NCI-H1436 treated with DMSO at 0.1 percent for 48 hours (cell line): ENCODE data around the gene STARD9.
A peak's percentile ranks its signal among the peaks of the same experiment; 100 is the strongest.
"Not testable (repeated sequence)": the region's sequence is repeated elsewhere in the genome, so short reads cannot be mapped to it uniquely, and the experiment has no call there.

Source experiments
- DNase-seq: peaks from one replicate; lab custom pipeline; 2025; lab: John Stamatoyannopoulos, UW

STARD9 gene

DNA sequence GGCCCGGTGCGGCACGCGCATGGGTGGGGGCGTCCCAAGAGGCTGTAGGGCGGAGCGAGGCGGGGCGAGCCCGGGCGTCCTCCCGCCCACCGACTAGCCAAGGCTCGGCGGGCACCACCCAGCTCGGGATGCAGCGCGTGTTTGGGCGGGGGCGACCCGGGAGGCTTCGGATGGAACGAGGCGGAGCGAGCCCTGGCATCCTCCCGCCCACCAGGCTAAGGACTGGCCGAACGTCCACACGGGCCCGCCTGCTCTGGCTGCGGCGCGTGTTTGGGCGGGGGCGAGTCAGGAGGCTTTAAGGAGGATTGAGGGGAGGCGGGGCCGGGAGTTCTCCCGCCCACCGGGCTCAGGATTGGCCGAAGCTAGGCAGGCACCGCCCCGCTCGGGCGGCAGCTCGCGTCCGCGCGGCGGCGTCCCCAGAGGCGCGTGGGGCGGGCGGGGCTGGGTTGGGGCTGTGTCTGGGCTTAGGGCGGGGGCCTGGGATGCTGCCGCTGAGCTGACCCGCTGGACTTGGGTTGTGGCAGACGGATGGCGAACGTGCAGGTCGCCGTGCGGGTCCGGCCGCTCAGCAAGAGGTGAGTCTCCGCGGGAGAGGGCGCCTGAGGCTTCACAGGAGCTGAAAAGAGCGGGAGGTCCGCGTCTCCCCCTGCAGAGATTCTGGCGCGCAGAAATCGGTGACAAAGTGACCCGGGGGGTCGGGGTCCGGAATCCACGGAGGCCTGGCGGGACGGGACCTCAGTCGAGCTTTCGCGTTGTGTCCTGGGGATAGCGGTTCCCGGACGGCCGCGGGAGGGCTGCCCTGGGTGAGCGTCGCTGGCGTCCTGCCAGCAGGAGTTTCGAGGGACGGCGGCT, at the start of gene STARD9:
Gene STARD9 (plus strand): TSS at position 419 of the 852 bp plus-strand sequence. CDS start 110 bp downstream, at position 529.
- DNase-seq, result peak; percentile 91

GRCh38 chr15:42528970-42529369, 46.4 kb upstream of the STARD9 start:
- DNase-seq, result no peak

- DNase-seq, result no peak
These were observed 42.2 kb upstream of the STARD9 start for GRCh38 chr15:42533246-42533645.

DNA sequence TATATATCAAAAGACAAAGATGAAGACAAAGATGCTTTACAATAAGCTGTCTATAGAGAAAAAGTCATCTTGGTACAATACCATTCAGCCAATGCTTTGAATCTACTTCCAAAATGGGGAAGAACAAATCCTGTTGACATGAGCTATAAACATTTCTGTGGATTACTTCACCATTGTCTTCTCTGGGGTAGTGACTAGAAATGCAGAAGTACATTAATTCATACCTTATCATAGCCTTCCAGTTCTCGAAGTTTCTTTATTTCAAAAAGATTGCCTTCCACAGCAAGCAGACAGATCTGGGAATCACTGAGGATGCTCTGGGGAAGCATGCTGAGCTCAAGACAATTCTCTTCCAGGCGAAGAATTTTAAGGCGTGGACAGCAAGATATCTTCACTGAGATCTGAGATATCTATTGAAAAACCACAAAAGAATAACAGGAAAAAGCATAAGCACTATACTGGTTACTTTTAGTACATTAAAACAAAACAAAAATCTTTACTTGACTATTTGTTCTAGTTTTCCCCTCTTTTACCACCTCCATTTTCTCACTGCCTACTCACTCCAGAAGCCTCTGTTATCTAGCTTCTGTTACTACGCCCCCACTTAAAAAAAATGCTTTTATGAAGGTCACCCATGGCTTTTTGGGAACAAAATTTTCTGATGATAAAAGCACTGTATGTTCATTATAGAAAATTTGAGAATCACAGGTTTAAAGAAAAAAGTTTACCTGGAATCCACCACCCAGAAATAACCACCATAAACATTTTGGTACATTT, 30.4 kb upstream of the STARD9 start:
- no peak for DNase-seq

DNA sequence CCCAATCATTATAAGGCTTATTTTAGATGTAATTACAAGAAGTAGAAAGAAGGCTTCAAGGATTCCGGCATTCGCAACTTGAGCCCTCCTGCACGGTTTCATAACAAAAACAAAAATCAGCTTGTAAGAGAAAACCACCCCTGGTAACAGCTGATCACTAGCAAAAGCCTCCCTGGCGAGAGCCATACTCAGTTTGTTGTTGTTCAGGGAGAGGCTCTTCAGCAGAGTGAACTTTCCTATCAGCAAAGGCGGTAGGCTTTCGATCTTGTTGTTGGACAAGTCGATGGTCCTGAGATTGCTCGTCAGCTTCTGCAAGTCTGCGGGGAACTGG, 27.5 kb upstream of the STARD9 start:
- no peak for DNase-seq

DNA sequence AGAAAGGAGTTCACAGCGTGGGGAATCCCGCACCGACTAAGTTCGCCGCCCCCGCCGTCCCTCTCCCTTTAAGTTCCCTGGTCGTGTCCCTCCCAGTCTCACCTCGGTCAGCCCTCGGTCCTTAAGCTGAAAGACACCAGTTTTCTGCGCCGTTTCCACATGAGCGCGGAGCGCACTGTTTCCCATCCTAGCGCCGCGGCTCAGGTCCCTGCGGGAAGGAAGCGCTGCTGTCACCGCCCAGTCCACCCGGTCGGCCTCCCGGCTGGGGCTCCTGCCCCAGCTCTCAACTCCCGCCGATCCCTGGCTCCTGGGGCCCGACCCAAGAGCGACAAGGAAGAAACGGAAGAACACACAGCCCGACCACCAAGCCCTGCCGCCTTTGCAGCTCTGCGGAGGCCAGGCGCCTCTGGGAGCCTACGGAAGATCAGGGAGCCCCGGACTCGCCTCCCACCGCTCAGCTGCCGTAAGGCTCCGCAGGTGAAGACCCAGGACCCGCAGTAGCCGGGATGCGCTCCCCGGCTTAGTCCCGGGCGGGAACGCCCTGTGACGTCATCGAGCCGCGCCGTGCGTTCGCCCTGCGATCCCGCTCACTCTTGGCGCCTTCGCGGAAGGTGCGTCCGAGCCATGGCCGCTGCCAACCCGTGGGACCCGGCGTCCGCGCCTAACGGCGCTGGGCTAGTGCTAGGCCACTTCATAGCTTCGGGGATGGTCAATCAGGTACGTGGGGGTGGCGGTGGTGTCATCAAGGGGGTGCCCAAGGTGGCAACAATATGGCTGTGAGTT, 27.0 kb upstream of the STARD9 start, which contains the start of the genes HAUS2 and LRRC57:
Gene HAUS2 (plus strand): TSS at position 590 of the 783 bp plus-strand sequence. CDS start 35 bp downstream, at position 625.
Gene LRRC57 (minus strand): TSS at position 545 of the 783 bp plus-strand sequence. CDS start 359 bp downstream, at position 186.
- DNase-seq, result peak; percentile 33

DNA sequence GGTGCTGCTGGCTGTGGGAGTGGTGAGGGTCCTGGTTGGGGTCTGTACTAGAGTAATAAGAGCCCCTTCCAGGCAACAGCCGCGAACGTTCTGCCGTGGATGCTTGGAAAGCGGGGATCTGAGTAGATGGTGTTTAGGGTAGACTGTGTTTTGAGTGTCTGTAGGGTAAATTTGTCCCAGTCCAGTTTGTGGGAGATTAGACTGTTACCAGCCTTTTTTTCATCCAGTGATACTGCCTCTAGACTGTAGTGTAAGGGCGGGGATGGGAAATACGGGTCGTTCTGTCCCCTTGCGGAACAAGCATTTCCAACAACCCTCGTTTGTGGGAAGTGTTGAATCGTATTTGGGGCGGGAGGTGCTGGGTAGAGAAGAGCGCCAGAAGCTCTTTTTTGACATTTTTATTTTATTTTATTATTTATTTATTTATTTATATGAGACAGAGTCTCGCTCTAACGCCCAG, 26.3 kb upstream of the STARD9 start:
- no peak for DNase-seq

- DNase-seq, result no peak
These were observed 25.5 kb upstream of the STARD9 start for GRCh38 chr15:42549741-42550392.

- no peak for DNase-seq
These were observed 21.9 kb upstream of the STARD9 start for GRCh38 chr15:42553554-42553953.

DNA sequence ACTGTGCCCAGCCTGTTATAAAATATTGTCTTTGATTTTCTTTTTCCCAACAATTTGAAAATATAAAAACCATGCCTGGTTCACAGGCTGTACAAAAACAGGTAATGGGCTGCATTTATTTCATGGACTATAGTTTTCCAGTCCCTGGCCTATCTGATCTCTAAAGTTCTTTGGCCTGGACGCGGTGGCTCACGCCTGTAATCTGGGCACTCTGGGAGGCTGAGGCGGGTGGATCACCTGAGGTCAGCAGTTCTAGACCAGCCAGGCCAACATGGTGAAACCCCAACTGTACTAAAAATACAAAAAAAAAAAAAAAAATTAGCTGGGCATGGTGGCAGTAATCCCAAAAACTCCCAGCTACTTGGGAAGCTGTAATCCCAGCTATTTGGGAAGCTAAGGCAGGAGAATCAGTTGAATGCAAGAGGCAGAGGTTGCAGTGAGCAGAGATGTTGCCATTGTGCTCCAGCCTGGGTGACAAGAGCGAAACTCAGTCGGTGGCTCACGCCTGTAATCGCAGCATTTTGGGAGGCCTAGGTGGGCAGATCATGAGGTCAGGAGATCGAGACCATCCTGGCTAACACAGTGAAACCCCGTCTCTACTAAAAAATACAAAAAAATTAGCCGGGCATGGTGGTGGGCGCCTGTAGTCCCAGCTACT, 18.7 kb upstream of the STARD9 start:
- not testable (repeated sequence) for DNase-seq

- DNase-seq, result no peak
These were observed 16.7 kb upstream of the STARD9 start for GRCh38 chr15:42558739-42559138.

GRCh38 chr15:42576040-42576594, 711 bp downstream of the STARD9 start:
- no peak for DNase-seq

GRCh38 chr15:42576776-42577175, 1.4 kb downstream of the STARD9 start:
- DNase-seq, result no peak

DNA sequence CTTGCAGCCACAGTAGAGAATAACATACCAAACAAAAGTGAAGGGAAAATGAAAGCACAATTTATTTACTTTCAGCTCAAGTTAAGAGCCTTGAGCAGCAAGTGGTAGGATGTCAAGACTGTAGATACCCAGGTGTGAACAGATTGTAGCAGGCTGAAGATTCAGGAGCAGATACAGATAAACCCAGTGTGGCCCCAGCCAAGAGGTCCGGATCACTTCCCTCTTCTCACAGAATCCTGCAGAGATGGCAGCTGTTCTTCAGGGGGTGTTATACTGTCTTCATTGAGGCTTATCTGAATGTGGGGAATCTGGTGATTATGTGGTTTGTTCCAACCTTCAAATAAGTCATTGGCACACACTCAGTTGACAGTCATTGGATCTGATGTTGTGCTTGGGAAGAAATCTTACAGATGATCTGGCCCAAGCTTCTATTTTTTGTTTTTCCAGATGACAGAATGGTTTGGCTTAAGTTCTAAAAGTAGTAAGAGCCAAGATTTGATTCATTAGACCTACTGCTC, 2.2 kb downstream of the STARD9 start:
- DNase-seq, result no peak

DNA sequence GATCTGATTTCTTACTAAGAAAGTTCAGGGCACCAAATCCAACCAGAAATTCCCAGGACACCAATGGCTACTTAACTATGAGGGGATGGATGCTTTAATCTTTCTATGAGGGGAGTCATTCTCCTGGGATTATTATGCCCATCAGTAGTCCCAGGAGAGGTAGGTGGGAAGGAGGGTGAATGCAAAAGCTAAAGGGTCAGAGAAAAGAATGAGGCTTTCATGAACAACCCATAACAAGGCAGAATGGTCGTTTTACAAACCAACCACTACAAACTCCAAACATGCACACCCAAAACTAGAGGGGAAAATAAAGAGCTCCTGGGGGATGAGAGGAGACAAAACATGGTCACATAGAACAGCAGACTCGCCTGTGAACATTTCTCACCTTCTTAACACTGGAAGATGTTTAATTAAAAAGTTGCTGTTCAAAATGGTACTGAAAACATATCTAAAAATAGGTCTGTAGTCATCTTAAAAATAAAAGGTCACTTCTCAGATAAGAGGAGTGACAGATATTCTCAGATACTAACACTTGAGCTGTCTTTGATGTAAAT, 3.7 kb downstream of the STARD9 start:
- no peak for DNase-seq

DNA sequence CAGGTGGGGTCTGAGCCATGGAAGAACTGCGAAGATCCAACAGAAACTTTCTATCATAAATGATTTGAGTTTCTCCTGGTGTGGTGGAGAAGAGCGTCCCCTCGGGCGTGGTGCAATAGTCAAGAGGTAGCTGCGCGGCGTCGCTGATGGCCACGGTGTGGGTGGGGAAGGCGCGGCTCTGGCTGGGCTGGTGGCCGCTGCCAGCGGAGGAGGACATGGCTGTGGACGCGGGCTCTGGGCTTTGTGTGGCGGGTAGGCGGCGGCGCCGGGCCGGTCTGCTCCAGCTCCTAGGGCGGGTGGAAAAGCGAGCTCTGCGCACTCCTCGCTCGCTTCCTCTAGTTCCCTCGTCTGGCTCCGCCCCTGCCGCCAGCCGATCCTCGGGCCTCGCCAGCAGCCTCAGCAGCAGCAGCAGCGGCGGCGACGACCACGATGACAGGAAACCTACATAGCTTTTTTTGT, 5.9 kb downstream of the STARD9 start:
- DNase-seq, result no peak

GRCh38 chr15:42582569-42583375, 7.4 kb downstream of the STARD9 start:
- no peak for DNase-seq

GRCh38 chr15:42584031-42584765, 8.8 kb downstream of the STARD9 start:
- no peak for DNase-seq
